CD4-positive, alpha-beta T cell (primary cell): ENCODE measurements around the gene ATP11A. TPM values are rescaled to one million over a fixed set of nuclear protein-coding genes. Genes with fewer than 3 reads are reported as not detected.
"Not testable (repeated sequence)": the region's sequence is repeated elsewhere in the genome, so short reads cannot be mapped to it uniquely, and the experiment has no call there.

Experiments
- ATAC-seq: fragments of 200-7000 bp; cut with Tn5 transposase; one replicate; pipeline ENCODE4 v1.10.0; 2022; ENCODE audit warnings: mild to moderate bottlenecking; ENCODE audit not compliant: poor library complexity
- CTCF ChIA-PET: fragments of 350-600 bp; sonication (Branson Sonifier 250); formaldehyde crosslinking; loops from one replicate; lab custom pipeline; 2021; ENCODE audit warnings: antibody characterized with exemption, inconsistent platforms; lab: Charles Lee
- POLR2A ChIA-PET: fragments of 350-600 bp; sonication (Branson Sonifier 250); formaldehyde crosslinking; loops from one replicate; lab custom pipeline; 2021; ENCODE audit warnings: antibody characterized with exemption, inconsistent platforms; lab: Charles Lee
- DNase-seq, 14 experiments: peaks; one replicate each; pipeline ENCODE4 v3.0.0-alpha.2; 2013 to 2020; ENCODE audit warnings: mixed read lengths in 2 of 14
- H3K27ac ChIP-seq, 2 donors: one replicate each; pipeline versions ENCODE4 v1.5.1 to v1.7.0; 2013; ENCODE audit warnings: low read length in 2 of 2, low read depth in 1 of 2, mild to moderate bottlenecking in 1 of 2
- H3K27me3 ChIP-seq, 2 experiments: 1 replicate in 1 of 2; 2 replicates in 1 of 2; pipeline versions ENCODE4 v1.6.1 to v1.7.0; 2013; ENCODE audit warnings: low read length in 2 of 2, control low read depth in 1 of 2, mild to moderate bottlenecking in 1 of 2, moderate library complexity in 1 of 2; ENCODE audit not compliant: insufficient read depth in 2 of 2, control insufficient read depth in 1 of 2
- H3K36me3 ChIP-seq: one replicate; pipeline ENCODE4 v1.6.1; 2013; ENCODE audit warnings: low read length, control low read depth; ENCODE audit not compliant: insufficient read depth
- H3K4me1 ChIP-seq: one replicate; pipeline ENCODE4 v1.6.1; 2013; ENCODE audit warnings: low read length, control low read depth; ENCODE audit not compliant: insufficient read depth
- H3K4me3 ChIP-seq: one replicate; pipeline ENCODE4 v1.5.1; 2013; ENCODE audit warnings: mild to moderate bottlenecking, low read length, moderate library complexity
- H3K9me3 ChIP-seq, 2 experiments: 1 replicate in 1 of 2; 2 replicates in 1 of 2; pipeline versions ENCODE4 v1.6.1 to v1.7.0; 2013; ENCODE audit warnings: low read length in 2 of 2, mild to moderate bottlenecking in 2 of 2, control low read depth in 1 of 2, moderate library complexity in 1 of 2; ENCODE audit not compliant: control insufficient read depth in 1 of 2, insufficient read depth in 1 of 2
- H3K27ac Mint-ChIP-seq: one replicate; pipeline ENCODE4 v1.8.0; 2020; ENCODE audit warnings: mixed read lengths
- H3K27me3 Mint-ChIP-seq: one replicate; pipeline ENCODE4 v1.8.0; 2021; ENCODE audit warnings: mixed read lengths
- H3K36me3 Mint-ChIP-seq: one replicate; pipeline ENCODE4 v1.8.0; 2021; ENCODE audit warnings: low read depth, mixed read lengths
- H3K4me1 Mint-ChIP-seq: one replicate; pipeline ENCODE4 v1.8.0; 2021; ENCODE audit warnings: low read depth, mixed read lengths
- H3K4me3 Mint-ChIP-seq: one replicate; pipeline ENCODE4 v1.8.0; 2020; ENCODE audit warnings: mild to moderate bottlenecking, mixed read lengths
- H3K9me3 Mint-ChIP-seq: one replicate; pipeline ENCODE4 v1.8.0; 2020; ENCODE audit warnings: mixed read lengths
- CTCF ChIP-seq: fragments of 200-600 bp; IDR thresholded peaks from one replicate; pipeline ENCODE4 v1.8.0; 2022; ENCODE audit warnings: antibody characterized with exemption, mild to moderate bottlenecking
- intact Hi-C, 2 experiments: fragments of 100-400 bp; cut with DNase I in 1 of 2; cut with micrococcal nuclease in 1 of 2; formaldehyde crosslinking; loops; one replicate each; pipeline versions ENCODE4 v1.15.1 to v1.9.0; 2023 to 2025; cut with DNase I, micrococcal nuclease
- total RNA-seq, 174 experiments: library from RNA in 2 of 174; stranded (reverse) in 2 of 174; gene quantifications; one replicate each; pipeline ENCODE4 v1.2.3 and lab custom pipeline; 2021 to 2026

Gene ATP11A
- total RNA-seq, 2 experiments from 2014 or later: 56.7 to 66.8 TPM

- Mint-ChIP-seq H3K36me3 (peaks cover 67% of the 10 kb centered on the region), H3K27ac (no peak overlapping the region), H3K4me3 (no peak overlapping the region), H3K9me3 (peaks cover 6% of the 10 kb centered on the region), H3K4me1 (peaks cover 19% of the 10 kb centered on the region), H3K27me3 (no peaks in the 10 kb centered on the region)
- H3K27me3 ChIP-seq: no peaks in the 10 kb centered on the region
- peaks cover 40% of the 10 kb centered on the region for H3K4me1 ChIP-seq
- no peak overlapping the region for H3K4me3 ChIP-seq
- peaks cover 9 to 45% of the 10 kb centered on the region in 2 experiments for H3K9me3 ChIP-seq
- intact Hi-C loops: no loop called here
- H3K36me3 ChIP-seq: peaks cover 30% of the 10 kb centered on the region
- POLR2A ChIA-PET: no interaction called here
- no peak for TF ChIP-seq CTCF
- no peak overlapping the region for H3K27ac ChIP-seq
- DNase-seq: no peak
- no peak for ATAC-seq
- CTCF ChIA-PET: no interaction called here
Observed at GRCh38 chr13:112870051-112870331, 180.2 kb downstream of the ATP11A start.

GRCh38 chr13:112870737-112871287 lies 181.0 kb downstream of the ATP11A start:
- H3K27ac Mint-ChIP-seq: no peak overlapping the region
- H3K4me3 Mint-ChIP-seq: no peak overlapping the region
- Histone ChIP-seq H3K36me3 (peaks cover 34% of the 10 kb centered on the region), H3K9me3 (peaks cover 9 to 48% of the 10 kb centered on the region in 2 experiments), H3K4me1 (peaks cover 40% of the 10 kb centered on the region), H3K27ac (no peak overlapping the region), H3K4me3 (no peak overlapping the region), H3K27me3 (no peaks in the 10 kb centered on the region)
- CTCF ChIA-PET: no interaction called here
- peaks cover 6% of the 10 kb centered on the region for H3K9me3 Mint-ChIP-seq
- peaks cover 26% of the 10 kb centered on the region for H3K4me1 Mint-ChIP-seq
- ATAC-seq: no peak
- POLR2A ChIA-PET: no interaction called here
- TF ChIP-seq CTCF: no peak
- H3K27me3 Mint-ChIP-seq: no peaks in the 10 kb centered on the region
- no peak for DNase-seq
- peaks cover 72% of the 10 kb centered on the region for H3K36me3 Mint-ChIP-seq
- intact Hi-C loops: no loop called here

GRCh38 chr13:112871742-112872141 lies 181.9 kb downstream of the ATP11A start:
- DNase-seq: no peak
- peaks cover 6% of the 10 kb centered on the region for H3K9me3 Mint-ChIP-seq
- H3K36me3 Mint-ChIP-seq: peaks cover 71% of the 10 kb centered on the region

GRCh38 chr13:112872657-112873631 lies 183.1 kb downstream of the ATP11A start:
- peak; percentile 77 for ATAC-seq
- Histone ChIP-seq H3K4me1 (peaks cover 40% of the 10 kb centered on the region), H3K9me3 (peaks cover 9 to 48% of the 10 kb centered on the region in 2 experiments), H3K27ac (peak overlapping the region; percentile 39 to 68), H3K36me3 (peaks cover 27% of the 10 kb centered on the region)
- DNase-seq: peak in 10 of 14 experiments; percentile 13 to 75 (median 37)
- H3K36me3 Mint-ChIP-seq: peaks cover 69% of the 10 kb centered on the region
- H3K9me3 Mint-ChIP-seq, POLR2A ChIA-PET, H3K4me3 ChIP-seq, H3K27me3 ChIP-seq, intact Hi-C loops, CTCF ChIA-PET, H3K27me3 Mint-ChIP-seq: not testable (repeated sequence)
- peak overlapping the region; percentile 87 for H3K27ac Mint-ChIP-seq
- H3K4me3 Mint-ChIP-seq: peak overlapping the region; percentile 52
- peaks cover 26% of the 10 kb centered on the region for H3K4me1 Mint-ChIP-seq

More at GRCh38 chr13:112871742-112872141, 181.9 kb downstream of the ATP11A start:
- Mint-ChIP-seq H3K27ac (no peak overlapping the region), H3K4me3 (no peak overlapping the region), H3K4me1 (peaks cover 26% of the 10 kb centered on the region), H3K27me3 (no peaks in the 10 kb centered on the region)
- no peak for TF ChIP-seq CTCF
- intact Hi-C loops: no loop called here
- H3K27ac ChIP-seq: no peak overlapping the region
- peaks cover 9 to 48% of the 10 kb centered on the region in 2 experiments for H3K9me3 ChIP-seq
- H3K36me3 ChIP-seq: peaks cover 31% of the 10 kb centered on the region
- H3K4me3 ChIP-seq: no peak overlapping the region
- CTCF ChIA-PET: no interaction called here
- H3K4me1 ChIP-seq: peaks cover 40% of the 10 kb centered on the region
- POLR2A ChIA-PET: no interaction called here
- H3K27me3 ChIP-seq: no peaks in the 10 kb centered on the region
- no peak for ATAC-seq
